Ascending aorta (tissue), 2 donors: Measurements from ENCODE around the gene EPB41. TPM values are rescaled to one million over a fixed set of nuclear protein-coding genes. Genes with fewer than 3 reads are reported as not detected.
"Not testable (repeated sequence)": the region's sequence is repeated elsewhere in the genome, so short reads cannot be mapped to it uniquely, and the experiment has no call there.

Source experiments
- DNase-seq, 2 donors: peaks; one replicate each; pipeline ENCODE4 v3.0.0-alpha.2; 2019; ENCODE audit warnings: low spot score in 2 of 2
- H3K27ac ChIP-seq, 2 donors: fragments of 200-600 bp; sonication (generic); one replicate each; pipeline ENCODE4 v1.5.1; 2016 to 2017; ENCODE audit warnings: mild to moderate bottlenecking in 1 of 2
- H3K27me3 ChIP-seq: fragments of 200-600 bp; sonication (generic); one replicate; pipeline ENCODE4 v1.5.1; 2017
- H3K36me3 ChIP-seq, 2 donors: fragments of 200-600 bp; sonication (generic); one replicate each; pipeline ENCODE4 v1.5.1; 2016
- H3K4me1 ChIP-seq, 2 donors: fragments of 200-600 bp; sonication (generic); one replicate each; pipeline ENCODE4 v1.5.1; 2016 to 2017; ENCODE audit warnings: mild to moderate bottlenecking in 1 of 2
- H3K4me3 ChIP-seq, 2 donors: fragments of 200-600 bp; sonication (generic); one replicate each; pipeline ENCODE4 v1.5.1; 2016 to 2017; ENCODE audit warnings: mild to moderate bottlenecking in 1 of 2
- H3K9me3 ChIP-seq, 2 donors: fragments of 200-600 bp; sonication (generic); one replicate each; pipeline ENCODE4 v1.5.1; 2016
- intact Hi-C: fragments of 100-400 bp; cut with DNase I; formaldehyde crosslinking; loops from one replicate; pipeline ENCODE4 v1.15.1; 2023
- total RNA-seq: library from RNA; depleted of rRNA; stranded (reverse); fragments of >200 nt; gene quantifications from one replicate; pipeline ENCODE4 v1.1.0, GENCODE V29; 2016
- TF ChIP-seq, protein P1 (sequence below), 3 experiments: fragments of 200-600 bp in 2 of 3; fragments of 450-650 bp in 1 of 3; sonication (generic) in 2 of 3; IDR thresholded peaks; one replicate each; pipeline ENCODE4 v1.5.1; 2016 to 2019; ENCODE audit warnings: antibody characterized with exemption in 3 of 3, mild to moderate bottlenecking in 1 of 3, moderate library complexity in 1 of 3

Gene EPB41
- total RNA-seq, 1 donor from 2014 or later = 47.6 TPM

- H3K27me3 ChIP-seq = no peaks in the 10 kb centered on the region
- intact Hi-C loops = no loop called here
- no peaks in the 10 kb centered on the region for H3K4me1 ChIP-seq
- no peak overlapping the region for H3K4me3 ChIP-seq
- TF ChIP-seq, protein P1, sequence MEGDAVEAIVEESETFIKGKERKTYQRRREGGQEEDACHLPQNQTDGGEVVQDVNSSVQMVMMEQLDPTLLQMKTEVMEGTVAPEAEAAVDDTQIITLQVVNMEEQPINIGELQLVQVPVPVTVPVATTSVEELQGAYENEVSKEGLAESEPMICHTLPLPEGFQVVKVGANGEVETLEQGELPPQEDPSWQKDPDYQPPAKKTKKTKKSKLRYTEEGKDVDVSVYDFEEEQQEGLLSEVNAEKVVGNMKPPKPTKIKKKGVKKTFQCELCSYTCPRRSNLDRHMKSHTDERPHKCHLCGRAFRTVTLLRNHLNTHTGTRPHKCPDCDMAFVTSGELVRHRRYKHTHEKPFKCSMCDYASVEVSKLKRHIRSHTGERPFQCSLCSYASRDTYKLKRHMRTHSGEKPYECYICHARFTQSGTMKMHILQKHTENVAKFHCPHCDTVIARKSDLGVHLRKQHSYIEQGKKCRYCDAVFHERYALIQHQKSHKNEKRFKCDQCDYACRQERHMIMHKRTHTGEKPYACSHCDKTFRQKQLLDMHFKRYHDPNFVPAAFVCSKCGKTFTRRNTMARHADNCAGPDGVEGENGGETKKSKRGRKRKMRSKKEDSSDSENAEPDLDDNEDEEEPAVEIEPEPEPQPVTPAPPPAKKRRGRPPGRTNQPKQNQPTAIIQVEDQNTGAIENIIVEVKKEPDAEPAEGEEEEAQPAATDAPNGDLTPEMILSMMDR (IDR thresholded peaks at IDR 0.05) = no peak
- no peaks in the 10 kb centered on the region for H3K9me3 ChIP-seq
- no peak for DNase-seq
- no peak overlapping the region for H3K27ac ChIP-seq
- no peaks in the 10 kb centered on the region for H3K36me3 ChIP-seq
These were observed 169.2 kb downstream of the EPB41 start for GRCh38 chr1:29083317-29084195.

DNA sequence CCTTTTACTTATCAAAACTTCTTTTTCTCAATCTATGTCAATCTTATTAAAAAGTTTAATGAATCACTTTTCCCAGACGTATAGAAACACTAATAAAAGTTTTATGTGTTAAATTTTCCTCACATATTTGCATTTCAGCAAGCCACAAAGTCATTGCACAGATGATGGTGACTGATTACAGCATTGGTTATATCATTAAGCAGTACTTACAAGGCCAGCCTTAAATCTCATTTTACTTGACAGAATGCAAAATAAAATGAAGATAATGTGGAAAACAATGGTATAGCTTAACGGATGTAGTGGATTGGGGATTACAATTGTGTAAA lies 169.8 kb downstream of the EPB41 start:
- Histone ChIP-seq H3K4me1 (no peaks in the 10 kb centered on the region), H3K27ac (no peak overlapping the region), H3K27me3 (no peaks in the 10 kb centered on the region), H3K36me3 (no peaks in the 10 kb centered on the region), H3K9me3 (no peaks in the 10 kb centered on the region), H3K4me3 (no peak overlapping the region)
- TF ChIP-seq, protein P1 (IDR thresholded peaks at IDR 0.05) = no peak
- intact Hi-C loops = no loop called here
- no peak for DNase-seq

DNA sequence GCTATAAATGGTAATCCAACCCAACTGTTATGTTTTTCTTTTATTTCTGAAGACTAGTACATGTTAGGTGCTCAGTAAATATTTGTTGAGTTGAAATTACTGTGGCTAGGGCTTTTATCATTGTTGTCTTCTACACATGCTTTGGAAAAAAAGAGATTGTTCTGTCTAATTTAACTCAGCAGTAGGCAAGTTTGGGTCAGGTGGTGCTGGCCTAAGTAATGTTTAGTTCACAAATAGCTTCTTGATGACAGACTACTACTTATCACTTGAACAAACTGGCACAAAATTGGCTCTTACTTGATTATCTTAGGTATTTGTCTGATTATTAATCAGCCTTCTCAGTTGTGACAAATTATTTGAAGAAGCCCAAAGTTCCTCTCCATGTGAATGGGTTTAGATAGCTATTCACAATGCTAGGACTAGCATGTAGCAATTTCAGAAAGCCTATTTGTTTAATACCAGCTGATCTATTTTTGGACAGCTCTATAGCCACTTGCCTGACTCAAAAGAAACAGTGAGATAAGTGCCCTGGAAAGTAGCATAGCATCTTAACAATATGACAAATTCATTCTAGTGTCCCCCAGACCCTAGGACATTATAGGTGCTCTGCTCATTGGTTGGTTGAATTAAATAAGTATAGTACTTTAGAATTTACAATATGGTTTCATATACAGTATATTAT lies 176.7 kb downstream of the EPB41 start:
- TF ChIP-seq, protein P1 (IDR thresholded peaks at IDR 0.05) = no peak
- Histone ChIP-seq H3K36me3 (peaks cover 0 to 4% of the 10 kb centered on the region in 2 donors), H3K4me3 (no peak overlapping the region), H3K9me3 (no peaks in the 10 kb centered on the region), H3K27me3 (no peaks in the 10 kb centered on the region), H3K27ac (no peak overlapping the region), H3K4me1 (no peaks in the 10 kb centered on the region)
- intact Hi-C loops = no loop called here
- DNase-seq = no peak

- H3K4me1 ChIP-seq, H3K36me3 ChIP-seq, H3K9me3 ChIP-seq, H3K27ac ChIP-seq, H3K4me3 ChIP-seq, DNase-seq, H3K27me3 ChIP-seq, intact Hi-C loops: not testable (repeated sequence)
These were observed 178.3 kb downstream of the EPB41 start for GRCh38 chr1:29092704-29093103.

DNA sequence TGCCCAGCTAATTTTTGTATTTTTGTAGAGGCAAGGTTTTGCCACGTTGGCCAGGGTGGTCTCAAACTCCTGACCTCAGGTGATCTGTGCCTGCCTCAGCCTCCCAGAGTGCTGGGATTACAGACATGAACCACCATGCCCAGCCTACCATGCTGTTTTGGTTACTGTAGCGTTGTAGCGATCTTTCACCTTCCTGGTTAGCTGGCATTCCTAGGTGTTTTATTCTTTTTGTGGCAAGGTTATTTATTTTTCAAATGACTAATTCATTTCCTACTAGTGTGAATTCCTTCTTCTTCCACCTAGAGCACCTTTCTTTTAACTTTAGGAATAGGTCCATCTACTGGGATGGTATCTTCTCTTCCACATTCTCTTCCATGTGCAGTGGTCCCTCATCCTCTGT lies 180.1 kb downstream of the EPB41 start:
- H3K4me3 ChIP-seq = no peak overlapping the region
- H3K4me1 ChIP-seq = no peaks in the 10 kb centered on the region
- H3K9me3 ChIP-seq = no peaks in the 10 kb centered on the region
- peaks cover 4 to 7% of the 10 kb centered on the region in 2 donors for H3K36me3 ChIP-seq
- DNase-seq = no peak
- intact Hi-C loops = no loop called here
- H3K27ac ChIP-seq = no peak overlapping the region
- TF ChIP-seq, protein P1 (IDR thresholded peaks at IDR 0.05) = no peak
- no peaks in the 10 kb centered on the region for H3K27me3 ChIP-seq

DNA sequence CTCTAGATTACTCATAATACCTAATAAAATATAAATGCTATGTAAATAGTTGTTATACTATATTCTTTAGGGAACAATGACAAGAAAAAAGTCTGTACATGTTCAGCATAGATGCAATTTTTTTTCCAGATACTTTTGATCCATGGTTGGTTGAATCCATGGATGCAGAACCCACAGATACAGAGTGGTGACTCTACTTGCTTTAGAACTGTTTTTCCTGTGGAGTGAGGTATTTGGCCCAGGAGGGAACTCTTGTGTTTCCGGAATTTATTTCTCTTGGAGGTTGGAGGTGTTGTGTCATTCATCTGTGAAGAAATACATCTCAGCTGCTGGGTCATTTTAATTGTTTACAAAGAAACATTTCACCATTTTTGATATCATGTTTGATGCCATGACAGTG lies 180.6 kb downstream of the EPB41 start:
- no peaks in the 10 kb centered on the region for H3K4me1 ChIP-seq
- DNase-seq = no peak
- TF ChIP-seq, protein P1 (IDR thresholded peaks at IDR 0.05) = no peak
- H3K4me3 ChIP-seq = no peak overlapping the region
- H3K36me3 ChIP-seq = peaks cover 6 to 7% of the 10 kb centered on the region in 2 donors
- no peaks in the 10 kb centered on the region for H3K27me3 ChIP-seq
- H3K9me3 ChIP-seq = no peaks in the 10 kb centered on the region
- H3K27ac ChIP-seq = no peak overlapping the region
- intact Hi-C loops = no loop called here
